ENCODE results near the gene SLC39A11.

Gene SLC39A11

GRCh38 chr17:72602517-72603419 lies 489.7 kb downstream of the SLC39A11 start:
- DNase-seq, result no peak

- DNase-seq, result no peak
These were observed 491.6 kb downstream of the SLC39A11 start for GRCh38 chr17:72600934-72601333.

- DNase-seq, result no peak
These were observed 492.6 kb downstream of the SLC39A11 start for GRCh38 chr17:72599891-72600290.

GRCh38 chr17:72598695-72599094 lies 493.8 kb downstream of the SLC39A11 start:
- no peak for DNase-seq

- no peak for DNase-seq
These were observed 495.0 kb downstream of the SLC39A11 start for GRCh38 chr17:72597354-72598087.

All from NCI-H748 treated with DMSO at 0.1 percent for 48 hours (cell line).